GM18868 (cell line): Measurements from ENCODE around the gene TMEM212.
"Not testable (repeated sequence)": the region's sequence is repeated elsewhere in the genome, so short reads cannot be mapped to it uniquely, and the experiment has no call there.

Experiments used
- ATAC-seq: cut with Tn5 transposase; IDR thresholded peaks from one replicate; pipeline ENCODE4 v1.9.1; 2021; ENCODE audit warnings: mild to moderate bottlenecking, moderate library complexity; ENCODE audit not compliant: unreplicated experiment

The TMEM212 gene

GRCh38 chr3:171812811-171813210 is 30.3 kb upstream of the TMEM212 start:
- ATAC-seq: no peak

- ATAC-seq: no peak
Measured at GRCh38 chr3:171813278-171813896, 29.8 kb upstream of the TMEM212 start.

GRCh38 chr3:171813897-171814460 is 29.2 kb upstream of the TMEM212 start:
- ATAC-seq: peak; percentile 30

DNA sequence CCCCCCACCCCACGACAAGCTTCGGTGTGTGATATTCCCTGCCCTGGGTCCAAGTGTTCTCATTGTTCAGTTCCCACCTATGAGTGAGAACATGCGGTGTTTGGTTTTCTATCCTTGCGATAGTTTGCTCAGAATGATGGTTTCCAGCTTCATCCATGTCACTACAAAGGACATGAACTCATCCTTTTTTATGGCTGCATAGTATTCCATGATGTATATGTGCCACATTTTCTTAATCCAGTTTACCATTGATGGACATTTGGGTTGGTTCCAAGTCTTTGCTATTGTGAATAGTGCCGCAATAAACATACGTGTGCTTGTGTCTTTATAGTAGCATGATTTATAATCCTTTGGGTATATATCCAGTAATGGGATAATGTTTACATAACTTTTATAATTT is 28.5 kb upstream of the TMEM212 start:
- ATAC-seq: not testable (repeated sequence)

GRCh38 chr3:171815973-171816595 is 27.1 kb upstream of the TMEM212 start:
- no peak for ATAC-seq

DNA sequence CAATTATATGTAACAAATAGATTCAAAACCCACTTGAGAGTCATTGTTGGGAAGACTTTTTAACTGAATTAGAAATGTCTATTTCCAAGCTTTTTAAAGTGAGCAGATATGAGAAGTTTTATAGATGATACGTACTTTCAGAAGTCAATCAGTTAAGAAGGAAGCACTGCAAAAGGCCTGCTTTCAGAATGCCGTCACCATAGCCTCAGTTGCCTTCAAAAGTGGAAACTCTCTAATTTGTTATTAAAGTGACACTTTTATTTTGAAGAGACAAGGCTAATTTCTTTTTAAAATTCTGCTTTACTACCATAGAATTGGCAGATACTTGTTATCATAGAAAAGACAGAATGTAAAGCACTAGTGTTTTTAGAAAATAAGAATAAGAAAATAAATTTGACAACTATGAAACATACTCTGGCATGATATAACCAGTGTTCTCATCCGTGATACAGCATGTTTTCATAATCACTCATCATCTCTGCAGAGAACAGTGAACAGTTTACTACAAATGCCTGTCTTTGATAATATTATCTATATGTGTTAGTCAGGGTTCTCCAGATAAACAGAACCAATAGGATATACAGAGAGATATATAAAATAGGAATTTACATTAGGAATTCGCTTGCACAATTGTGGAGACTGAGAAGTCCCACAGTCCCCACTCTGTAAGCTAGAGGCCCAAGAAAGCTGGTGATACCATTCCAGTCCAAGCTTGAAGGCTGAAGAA is 25.9 kb upstream of the TMEM212 start:
- peak; percentile 45 for ATAC-seq

- ATAC-seq: no peak
Measured at GRCh38 chr3:171821044-171821443, 22.1 kb upstream of the TMEM212 start.

DNA sequence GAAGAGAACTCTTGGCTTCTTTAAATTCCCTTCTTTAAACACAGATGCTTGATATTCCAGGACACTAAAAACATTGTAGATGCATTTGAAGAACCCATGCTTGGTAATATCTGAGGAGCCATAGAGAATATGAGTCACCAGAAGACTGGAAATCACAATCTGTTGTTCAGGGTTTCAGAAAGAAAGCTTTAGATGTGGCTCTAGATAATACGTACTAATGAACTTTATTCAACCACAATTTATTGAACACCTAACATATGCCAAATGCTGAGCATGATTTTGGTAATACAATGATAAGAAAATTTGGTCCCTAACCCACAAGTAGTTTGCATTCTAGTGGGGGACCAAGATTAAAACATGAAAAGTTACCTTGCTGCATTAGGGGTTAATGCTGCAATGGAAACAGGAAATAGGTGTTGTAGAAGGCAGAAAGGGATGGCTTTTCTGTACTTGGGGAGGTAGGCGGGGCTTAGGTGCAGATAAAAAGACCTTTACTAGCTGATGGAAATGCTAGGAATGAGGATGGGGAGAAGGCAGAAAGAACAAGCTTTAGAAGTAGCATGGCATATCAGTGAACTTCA is 21.3 kb upstream of the TMEM212 start:
- ATAC-seq: no peak

DNA sequence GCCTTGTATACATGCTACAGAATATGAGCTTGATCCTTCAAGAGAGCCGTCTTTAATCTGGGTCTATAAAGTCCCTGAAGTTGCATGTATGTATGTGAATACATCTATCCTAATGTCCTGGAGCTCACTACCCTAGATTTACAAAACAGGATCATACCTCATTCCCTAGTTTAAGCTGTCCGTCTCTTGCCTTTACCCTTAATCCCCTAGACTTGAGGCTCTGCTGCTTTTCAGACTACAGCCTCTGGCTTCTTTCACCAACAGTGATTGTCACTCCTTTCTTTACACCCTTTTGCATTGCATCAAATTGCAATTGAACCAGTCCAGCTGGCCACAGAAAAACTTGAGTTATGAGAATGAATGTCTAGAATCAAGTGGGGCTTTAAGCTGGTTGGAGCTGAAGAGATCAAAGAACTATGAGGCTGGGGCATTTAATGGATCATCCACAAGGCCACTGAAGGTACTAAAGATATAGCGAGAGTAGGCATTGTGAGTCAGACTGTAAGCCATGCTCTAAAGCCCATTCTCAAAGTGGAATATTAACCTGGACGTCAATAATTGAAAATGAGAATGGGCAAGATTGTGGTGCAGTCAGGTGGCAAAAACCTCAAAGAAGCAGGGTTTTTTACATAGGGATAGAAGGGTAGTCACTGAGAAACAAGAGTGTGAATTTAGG is 20.6 kb upstream of the TMEM212 start:
- ATAC-seq: no peak

DNA sequence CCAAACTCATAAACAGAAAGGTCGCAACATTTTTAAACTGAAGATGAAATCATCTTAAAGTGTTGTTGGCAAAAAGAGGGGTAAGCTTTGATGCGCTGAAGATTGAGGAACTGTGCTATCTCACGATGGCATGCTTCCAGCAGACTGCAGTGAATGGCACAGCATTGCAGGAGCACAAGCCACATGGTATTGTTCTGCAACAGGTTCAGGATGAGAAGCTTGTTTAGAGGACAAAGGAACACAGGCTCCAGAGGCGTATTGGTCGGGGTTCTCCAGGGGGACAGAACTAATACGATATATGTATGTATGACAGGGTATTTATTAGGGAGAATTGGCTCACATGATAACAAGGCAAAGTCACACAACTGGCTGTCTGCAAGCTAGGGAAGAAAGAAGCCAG is 19.0 kb upstream of the TMEM212 start:
- ATAC-seq: no peak

DNA sequence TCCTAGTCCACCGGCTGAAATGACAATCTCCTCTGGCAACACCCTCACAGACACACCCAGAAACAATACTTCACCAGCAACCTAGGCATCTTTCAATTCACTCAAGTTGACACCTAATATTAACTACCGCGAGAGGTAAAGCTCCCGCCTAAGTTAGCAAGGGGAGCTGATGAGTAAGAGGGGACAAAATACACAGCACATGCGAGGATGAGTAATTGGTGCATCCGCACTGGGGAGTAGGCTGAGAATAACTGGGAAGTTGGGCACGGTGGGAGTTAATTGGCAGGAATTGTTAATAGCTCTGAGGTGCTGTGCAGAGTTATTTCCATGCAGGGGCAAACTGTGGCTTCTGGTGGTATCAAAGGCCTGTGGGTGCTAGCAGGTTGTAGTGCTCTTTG is 18.3 kb upstream of the TMEM212 start:
- no peak for ATAC-seq

DNA sequence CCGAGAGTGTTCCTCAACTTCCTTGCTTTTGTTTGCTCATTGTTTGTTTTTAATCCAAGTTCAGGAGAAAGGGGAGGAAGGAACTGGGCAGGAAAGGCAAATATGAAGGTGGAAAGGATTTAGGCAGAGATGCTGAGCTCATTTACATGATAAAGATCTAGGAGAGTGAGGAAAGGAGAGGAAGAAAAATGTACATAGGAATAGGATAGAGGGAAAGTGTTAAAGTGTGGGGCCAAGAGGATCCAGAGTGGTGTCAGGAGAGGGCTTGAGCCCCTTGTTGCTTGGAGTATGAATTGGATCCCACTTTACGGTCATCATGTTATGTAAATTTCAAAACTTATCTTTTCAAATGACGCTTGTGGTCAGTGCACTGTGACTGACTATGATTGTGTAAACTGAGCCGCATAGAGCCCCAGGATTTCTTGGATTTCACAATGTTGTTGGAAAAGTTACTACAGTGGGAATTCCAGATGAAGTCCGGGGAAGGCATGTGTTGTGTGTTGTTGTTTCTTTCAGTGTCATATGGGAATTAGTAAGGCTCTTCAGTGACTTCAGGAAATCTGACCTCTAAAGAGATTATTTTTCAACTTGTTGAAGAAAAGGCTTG is 17.8 kb upstream of the TMEM212 start:
- no peak for ATAC-seq

DNA sequence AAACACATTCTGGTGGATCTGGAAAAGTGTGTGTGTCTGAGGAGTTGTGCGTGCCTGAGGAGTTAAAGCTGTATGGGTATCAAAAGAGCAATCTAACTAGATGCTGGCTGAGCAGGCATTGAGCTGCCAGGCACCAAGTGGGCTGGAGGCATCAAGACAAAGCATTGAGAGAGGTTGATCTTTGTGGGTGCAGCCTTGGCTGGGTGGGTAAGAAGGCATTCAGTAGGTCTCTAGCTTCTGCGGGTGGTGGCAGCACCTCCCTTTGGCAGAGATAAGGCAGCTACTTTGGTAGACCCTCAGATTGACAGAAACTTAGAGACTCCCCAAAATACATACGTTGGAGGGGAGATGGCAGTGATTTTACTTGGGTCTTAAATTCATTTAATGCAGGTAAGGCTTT is 15.8 kb upstream of the TMEM212 start:
- no peak for ATAC-seq

- peak; percentile 45 for ATAC-seq
Measured at GRCh38 chr3:171827836-171828458, 15.2 kb upstream of the TMEM212 start.

- ATAC-seq: no peak
Measured at GRCh38 chr3:171828902-171829770, 14.0 kb upstream of the TMEM212 start.

GRCh38 chr3:171829841-171830517 is 13.2 kb upstream of the TMEM212 start:
- ATAC-seq: peak; percentile 72

- no peak for ATAC-seq
Measured at GRCh38 chr3:171830518-171830875, 12.7 kb upstream of the TMEM212 start.

GRCh38 chr3:171831936-171832335 is 11.2 kb upstream of the TMEM212 start:
- no peak for ATAC-seq

- no peak for ATAC-seq
Measured at GRCh38 chr3:171832989-171833388, 10.2 kb upstream of the TMEM212 start.
